HCT116 (cell line): ENCODE measurements around the gene PGBD5. TPM values are rescaled to one million over a fixed set of nuclear protein-coding genes. Genes with fewer than 3 reads are reported as not detected.

ENCODE experiments used
- ATAC-seq: fragments of 200-7000 bp; cut with Tn5 transposase; 2 replicates; pipeline ENCODE4 v1.9.1; 2020; ENCODE audit warnings: mild to moderate bottlenecking, moderate library complexity
- BruUV-seq: library from RNA; stranded (reverse); fragments of 400-500 nt; replicated peaks from 2 replicates; lab custom pipeline; 2021; lab: Mats Ljungman, UMichigan
- CTCF ChIA-PET: fragments of 300-600 bp; sonication (Branson Sonifier 250); formaldehyde crosslinking; loops from one replicate; lab custom pipeline; 2021; ENCODE audit warnings: antibody characterized with exemption; lab: Charles Lee
- POLR2A ChIA-PET: fragments of 300-600, 350-600 bp; sonication (Branson Sonifier 250); formaldehyde crosslinking; loops from one replicate; lab custom pipeline; 2021; ENCODE audit warnings: antibody characterized with exemption; lab: Charles Lee
- RAD21 ChIA-PET, 2 experiments: fragments of 300-600 bp; sonication (Branson Sonifier 250); formaldehyde crosslinking; loops; one replicate each; lab custom pipeline; 2023; ENCODE audit warnings: low total read pairs in 2 of 2; ENCODE audit not compliant: uncharacterized antibody in 2 of 2, unreplicated experiment in 2 of 2, low non-redundant PET in 1 of 2; lab: Charles Lee
- DNase-seq: peaks from one replicate; pipeline ENCODE4 v3.0.0-alpha.2; 2010; ENCODE audit warnings: low read depth, low spot score
- H2AFZ ChIP-seq: fragments of 200-600 bp; shearing (Covaris generic), sonication (generic); 2 replicates; pipeline ENCODE4 v1.6.1; 2017; ENCODE audit warnings: low read depth, mixed run types, mixed read lengths, antibody characterized with exemption, low read length; ENCODE audit not compliant: poor library complexity, severe bottlenecking
- H3K27ac ChIP-seq: 2 replicates; pipeline ENCODE4 v1.5.1; 2012; ENCODE audit warnings: low read depth, low read length
- H3K27me3 ChIP-seq: fragments of 200-600 bp; sonication (generic); 2 replicates; pipeline ENCODE4 v1.6.1; 2016; ENCODE audit warnings: mixed run types, low read length, mixed read lengths; ENCODE audit not compliant: insufficient read depth
- H3K36me3 ChIP-seq, 2 experiments: fragments of 200-500 bp in 1 of 2; fragments of 200-600 bp in 1 of 2; sonication (Bioruptor generic) in 1 of 2; sonication (generic) in 1 of 2; 2 replicates each; pipeline versions ENCODE4 v1.5.1 to v1.6.1; 2014 to 2016; ENCODE audit warnings: low read length in 2 of 2, inconsistent platforms in 1 of 2, mixed read lengths in 1 of 2, mixed run types in 1 of 2; ENCODE audit not compliant: insufficient read depth in 2 of 2, control insufficient read depth in 1 of 2
- H3K4me1 ChIP-seq, 2 experiments: fragments of 200-600 bp in 1 of 2; sonication (generic) in 1 of 2; 2 replicates each; pipeline versions ENCODE4 v1.5.1 to v1.6.1; 2012 to 2017; ENCODE audit warnings: low read length in 2 of 2, inconsistent platforms in 1 of 2, mild to moderate bottlenecking in 1 of 2, mixed read lengths in 1 of 2, mixed run types in 1 of 2, moderate library complexity in 1 of 2; ENCODE audit not compliant: insufficient read depth in 2 of 2, control insufficient read depth in 1 of 2
- H3K4me2 ChIP-seq: fragments of 200-600 bp; sonication (generic); 2 replicates; pipeline ENCODE4 v1.6.1; 2017; ENCODE audit warnings: mixed run types, low read length, mixed read lengths
- H3K4me3 ChIP-seq, 2 experiments: fragments of 200-600 bp in 1 of 2; sonication (generic) in 1 of 2; replicated peaks in 1 of 2; 2 replicates each; pipeline ENCODE4 v1.5.1; 2011 to 2016; ENCODE audit warnings: low read length in 2 of 2, control low read depth in 1 of 2, low read depth in 1 of 2, mild to moderate bottlenecking in 1 of 2, mixed read lengths in 1 of 2, mixed run types in 1 of 2
- H3K79me2 ChIP-seq: fragments of 200-600 bp; sonication (generic); 2 replicates; pipeline ENCODE4 v1.6.1; 2017; ENCODE audit warnings: mild to moderate bottlenecking, mixed run types, low read length, moderate library complexity, mixed read lengths; ENCODE audit not compliant: insufficient read depth
- H3K9ac ChIP-seq: fragments of 200-600 bp; sonication (generic); 2 replicates; pipeline ENCODE4 v1.6.1; 2016; ENCODE audit warnings: low read length, mixed read lengths
- H3K9me2 ChIP-seq: fragments of 200-600 bp; sonication (generic), shearing (Covaris generic); 2 replicates; pipeline ENCODE4 v1.6.1; 2017; ENCODE audit warnings: mixed run types, mild to moderate bottlenecking, moderate library complexity; ENCODE audit not compliant: insufficient read depth
- H3K9me3 ChIP-seq, 2 experiments: fragments of 200-500 bp in 1 of 2; fragments of 200-600 bp in 1 of 2; sonication (Bioruptor generic) in 1 of 2; sonication (generic) in 1 of 2; 2 replicates each; pipeline ENCODE4 v1.6.1; 2014 to 2017; ENCODE audit warnings: low read length in 2 of 2, mixed read lengths in 2 of 2, inconsistent platforms in 1 of 2, low read depth in 1 of 2, mild to moderate bottlenecking in 1 of 2, mixed run types in 1 of 2, moderate library complexity in 1 of 2; ENCODE audit not compliant: control insufficient read depth in 1 of 2, insufficient read depth in 1 of 2
- H4K20me1 ChIP-seq: fragments of 200-600 bp; sonication (generic), shearing (Covaris generic); 2 replicates; pipeline ENCODE4 v1.6.1; 2017; ENCODE audit warnings: mixed run types, mild to moderate bottlenecking, moderate library complexity; ENCODE audit not compliant: insufficient read depth
- CBX3 ChIP-seq: IDR thresholded peaks from 2 replicates; pipeline ENCODE4 v1.6.1; 2012; ENCODE audit warnings: low read depth
- CEBPB ChIP-seq: IDR thresholded peaks from 2 replicates; pipeline ENCODE4 v1.6.1; 2012; ENCODE audit warnings: low read depth
- CTCF ChIP-seq, 3 experiments: fragments of 200-600 bp in 1 of 3; sonication (generic) in 1 of 3; IDR thresholded peaks in 2 of 3; conservative IDR thresholded peaks in 1 of 3; 2 replicates each; pipeline ENCODE4 v1.5.1; 2012 to 2017; ENCODE audit warnings: low read depth in 2 of 3, low read length in 2 of 3, antibody characterized with exemption in 1 of 3, borderline replicate concordance in 1 of 3, control low read depth in 1 of 3, mild to moderate bottlenecking in 1 of 3, mixed read lengths in 1 of 3, mixed run types in 1 of 3, moderate library complexity in 1 of 3; ENCODE audit not compliant: insufficient read depth in 1 of 3
- ELF1 ChIP-seq: IDR thresholded peaks from 2 replicates; pipeline ENCODE4 v1.6.1; 2012; ENCODE audit warnings: low read depth, borderline replicate concordance
- EZH2phosphoT487 ChIP-seq: fragments of 200-600 bp; IDR thresholded peaks from 2 replicates; pipeline ENCODE4 v1.6.1; 2018; ENCODE audit warnings: antibody characterized with exemption, borderline replicate concordance
- SRF ChIP-seq: IDR thresholded peaks from 2 replicates; pipeline ENCODE4 v1.6.1; 2012; ENCODE audit warnings: low read depth
- ZNF274 ChIP-seq: fragments of 200-500 bp; sonication (Bioruptor generic); IDR thresholded peaks from 2 replicates; pipeline ENCODE4 v1.6.1; 2014; ENCODE audit warnings: mild to moderate bottlenecking, low read depth, low read length, inconsistent platforms
- intact Hi-C: fragments of 100-400 bp; cut with micrococcal nuclease; formaldehyde crosslinking; loops from 2 replicates; pipeline ENCODE4 v1.10.0; 2022
- total RNA-seq: library from RNA; stranded (reverse); gene quantifications from one replicate; pipeline ENCODE4 v1.2.1, GENCODE V29; 2021; ENCODE audit not compliant: unreplicated experiment
- TF ChIP-seq, protein P1 (sequence below): IDR thresholded peaks from 2 replicates; pipeline ENCODE4 v1.6.1; 2012; ENCODE audit warnings: low read depth

PGBD5 gene
- total RNA-seq, 1 experiment from 2014 or later: 0.27 TPM

- peaks cover 35% of the 10 kb centered on the region; the same call in 1 of the 2 replicates for H3K27me3 ChIP-seq
- no peak overlapping the region for H2AFZ ChIP-seq
- H3K4me3 ChIP-seq: no peak overlapping the region
- no peaks in the 10 kb centered on the region for H3K9me2 ChIP-seq
- ATAC-seq: no peak
- BruUV-seq: no TSS peak
- CTCF ChIA-PET: no interaction called here
- intact Hi-C loops: no loop called here
- no peak for DNase-seq
- H3K9ac ChIP-seq: no peak overlapping the region
- H4K20me1 ChIP-seq: no peaks in the 10 kb centered on the region
- POLR2A ChIA-PET: no interaction called here
- H3K9me3 ChIP-seq: no peaks in the 10 kb centered on the region
- H3K4me1 ChIP-seq: no peaks in the 10 kb centered on the region
- RAD21 ChIA-PET: no interaction called here
- no peaks in the 10 kb centered on the region for H3K79me2 ChIP-seq
- no peaks in the 10 kb centered on the region for H3K36me3 ChIP-seq
- no peak overlapping the region for H3K4me2 ChIP-seq
- H3K27ac ChIP-seq: no peak overlapping the region
- TF ChIP-seq ELF1: no peak
- TF ChIP-seq EZH2phosphoT487: no peak
- no peak for TF ChIP-seq CEBPB
- TF ChIP-seq, protein P1, sequence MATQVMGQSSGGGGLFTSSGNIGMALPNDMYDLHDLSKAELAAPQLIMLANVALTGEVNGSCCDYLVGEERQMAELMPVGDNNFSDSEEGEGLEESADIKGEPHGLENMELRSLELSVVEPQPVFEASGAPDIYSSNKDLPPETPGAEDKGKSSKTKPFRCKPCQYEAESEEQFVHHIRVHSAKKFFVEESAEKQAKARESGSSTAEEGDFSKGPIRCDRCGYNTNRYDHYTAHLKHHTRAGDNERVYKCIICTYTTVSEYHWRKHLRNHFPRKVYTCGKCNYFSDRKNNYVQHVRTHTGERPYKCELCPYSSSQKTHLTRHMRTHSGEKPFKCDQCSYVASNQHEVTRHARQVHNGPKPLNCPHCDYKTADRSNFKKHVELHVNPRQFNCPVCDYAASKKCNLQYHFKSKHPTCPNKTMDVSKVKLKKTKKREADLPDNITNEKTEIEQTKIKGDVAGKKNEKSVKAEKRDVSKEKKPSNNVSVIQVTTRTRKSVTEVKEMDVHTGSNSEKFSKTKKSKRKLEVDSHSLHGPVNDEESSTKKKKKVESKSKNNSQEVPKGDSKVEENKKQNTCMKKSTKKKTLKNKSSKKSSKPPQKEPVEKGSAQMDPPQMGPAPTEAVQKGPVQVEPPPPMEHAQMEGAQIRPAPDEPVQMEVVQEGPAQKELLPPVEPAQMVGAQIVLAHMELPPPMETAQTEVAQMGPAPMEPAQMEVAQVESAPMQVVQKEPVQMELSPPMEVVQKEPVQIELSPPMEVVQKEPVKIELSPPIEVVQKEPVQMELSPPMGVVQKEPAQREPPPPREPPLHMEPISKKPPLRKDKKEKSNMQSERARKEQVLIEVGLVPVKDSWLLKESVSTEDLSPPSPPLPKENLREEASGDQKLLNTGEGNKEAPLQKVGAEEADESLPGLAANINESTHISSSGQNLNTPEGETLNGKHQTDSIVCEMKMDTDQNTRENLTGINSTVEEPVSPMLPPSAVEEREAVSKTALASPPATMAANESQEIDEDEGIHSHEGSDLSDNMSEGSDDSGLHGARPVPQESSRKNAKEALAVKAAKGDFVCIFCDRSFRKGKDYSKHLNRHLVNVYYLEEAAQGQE: no peak
- no peak for TF ChIP-seq ZNF274
- no peak for TF ChIP-seq CBX3
- no peak for TF ChIP-seq CTCF (IDR thresholded peaks at IDR 0.05 in 2 of 3, conservative IDR thresholded peaks at IDR 0.05 in 1 of 3; ENCODE audit: borderline replicate concordance in 1 of 3, insufficient read depth in 1 of 3, low read depth in 2 of 3, low read length in 2 of 3)
- TF ChIP-seq SRF: no peak
Observed at GRCh38 chr1:230431527-230431926, 5.4 kb upstream of the PGBD5 start.
